Limb (tissue), 2 donors: ENCODE results near the gene PROKR1.
"Not testable (repeated sequence)": the region's sequence is repeated elsewhere in the genome, so short reads cannot be mapped to it uniquely, and the experiment has no call there.

Source experiments
- DNase-seq, 2 donors: peaks; one replicate each; pipeline ENCODE4 v3.0.0-alpha.2; 2016; ENCODE audit errors: extremely low spot score in 2 of 2

PROKR1 gene

DNA sequence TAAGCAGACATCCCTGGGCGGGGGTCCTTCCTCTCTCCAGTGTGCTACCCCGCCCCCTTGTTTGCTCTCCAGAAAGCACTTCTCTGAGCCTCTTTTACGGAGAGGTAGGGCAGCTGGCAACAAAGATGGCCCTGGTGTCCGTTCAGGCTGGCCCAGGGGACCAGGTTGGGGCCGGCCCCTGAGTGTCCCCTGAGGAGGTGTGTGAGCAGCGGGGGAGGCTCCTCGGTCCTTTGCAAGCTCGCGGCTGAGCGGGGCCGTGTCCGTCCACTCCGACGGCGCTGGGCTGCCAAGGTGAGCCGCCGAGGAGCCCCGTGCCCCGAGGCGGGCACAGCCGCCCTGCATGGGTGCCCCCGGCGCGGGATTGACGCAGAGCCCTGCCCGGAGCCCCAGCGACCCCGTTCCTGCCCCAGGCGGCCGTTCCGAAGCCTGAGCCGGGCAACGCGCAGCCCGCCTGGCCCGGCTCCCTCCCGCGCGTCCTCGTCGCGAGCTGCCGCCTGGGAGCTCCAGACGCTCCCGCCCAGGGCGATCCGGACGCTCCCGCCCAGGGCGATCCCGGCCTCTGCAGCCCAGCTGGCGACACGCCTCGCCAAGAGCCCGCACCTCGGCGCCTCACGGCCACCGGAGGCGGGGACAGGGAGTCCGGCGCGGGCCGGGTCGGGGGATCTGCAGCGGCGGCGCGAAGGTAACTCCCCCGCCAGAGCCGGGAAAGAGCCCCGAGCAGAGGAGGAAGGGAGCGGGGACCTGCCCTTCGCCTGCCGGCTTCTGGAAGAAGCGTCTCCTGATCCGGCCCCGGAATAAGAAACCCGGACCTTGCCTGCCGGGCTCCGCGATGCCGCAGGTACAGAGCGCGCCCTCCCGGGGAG is at the start of gene PROKR1:
PROKR1 (plus strand) TSS at position 569 of the 863 bp plus-strand sequence. CDS start 2,243 bp downstream, outside the sequence.
- DNase-seq = peak in 1 of 2 donors; percentile 69

DNA sequence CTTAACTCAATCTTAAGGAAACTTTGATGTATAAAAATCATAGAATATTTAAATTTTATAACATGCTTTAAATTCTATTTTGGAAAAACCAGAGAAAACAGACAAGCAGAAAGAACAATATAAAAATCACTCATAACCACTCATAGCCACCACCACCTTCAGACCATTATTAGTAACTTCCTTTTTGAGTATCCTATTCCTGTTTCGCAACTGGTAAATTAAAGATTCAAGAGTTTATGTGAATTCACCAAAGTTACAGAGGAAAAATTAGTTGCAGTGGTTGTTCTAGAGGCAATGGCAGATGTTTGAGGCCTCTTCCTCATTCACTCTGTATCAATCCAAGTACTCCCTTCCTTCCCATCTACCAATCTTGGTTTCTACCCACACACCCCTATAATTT is 49.3 kb upstream of the PROKR1 start:
- DNase-seq = no peak

GRCh38 chr2:68594674-68595492 is 48.5 kb upstream of the PROKR1 start:
- no peak for DNase-seq

DNA sequence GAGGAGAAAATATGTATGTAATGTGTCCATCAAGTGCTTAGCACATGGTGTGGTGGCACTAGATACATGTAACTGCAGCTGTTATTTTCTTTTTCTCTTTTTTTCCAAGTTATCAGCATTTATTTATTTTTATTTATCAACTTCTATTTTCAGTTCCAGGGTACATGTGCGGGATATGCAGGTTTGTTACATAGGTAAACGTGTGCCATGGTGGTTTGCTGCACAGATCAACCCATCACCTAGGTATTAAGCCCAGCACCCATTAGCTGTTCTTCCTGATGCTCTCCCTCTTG is 47.9 kb upstream of the PROKR1 start:
- not testable (repeated sequence) for DNase-seq

- not testable (repeated sequence) for DNase-seq
These were observed 42.9 kb upstream of the PROKR1 start for GRCh38 chr2:68600495-68600894.

DNA sequence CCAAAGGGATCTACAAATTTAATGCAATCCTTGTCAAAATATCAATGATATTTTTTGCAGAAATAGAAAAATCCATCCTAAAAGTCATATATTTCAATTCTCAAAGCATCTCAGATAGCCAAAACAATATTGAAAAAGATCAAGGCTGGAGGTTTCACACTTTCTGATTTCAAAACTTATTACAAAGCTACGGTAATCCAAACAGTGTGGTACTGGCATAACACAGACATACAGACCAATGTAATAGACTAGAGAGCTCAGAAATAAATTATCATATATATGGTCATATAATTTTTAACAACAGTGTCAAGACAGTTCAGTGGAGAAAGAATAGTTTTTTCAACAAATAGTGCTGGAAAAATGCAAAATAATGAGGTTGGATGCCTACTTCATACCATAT is 40.3 kb upstream of the PROKR1 start:
- DNase-seq = no peak

GRCh38 chr2:68604077-68604476 is 39.3 kb upstream of the PROKR1 start:
- DNase-seq = no peak

- no peak for DNase-seq
These were observed 37.4 kb upstream of the PROKR1 start for GRCh38 chr2:68605939-68606338.

GRCh38 chr2:68606759-68607158 is 36.6 kb upstream of the PROKR1 start:
- no peak for DNase-seq

DNA sequence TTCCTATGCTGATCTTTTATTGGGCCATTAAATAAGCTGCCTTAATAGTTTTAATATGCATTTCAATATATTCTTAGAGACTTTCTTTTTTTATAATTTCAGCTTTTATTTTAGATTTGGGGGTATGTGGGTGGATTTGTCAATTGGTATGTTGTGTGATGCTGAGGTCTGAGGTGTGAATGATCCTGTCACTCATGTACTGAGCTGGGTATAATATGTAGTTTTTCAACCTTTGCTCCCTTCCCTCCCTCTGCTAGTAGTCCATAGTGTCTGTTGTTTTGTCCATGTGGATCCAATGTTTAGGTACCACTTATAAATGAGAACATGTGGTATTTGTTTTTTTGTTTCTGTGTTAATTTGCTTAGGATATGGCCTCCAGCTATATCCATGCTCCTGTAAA is 35.5 kb upstream of the PROKR1 start:
- DNase-seq = no peak

- no peak for DNase-seq
These were observed 30.4 kb upstream of the PROKR1 start for GRCh38 chr2:68612765-68613519.

- no peak for DNase-seq
These were observed 22.6 kb upstream of the PROKR1 start for GRCh38 chr2:68620772-68621171.

DNA sequence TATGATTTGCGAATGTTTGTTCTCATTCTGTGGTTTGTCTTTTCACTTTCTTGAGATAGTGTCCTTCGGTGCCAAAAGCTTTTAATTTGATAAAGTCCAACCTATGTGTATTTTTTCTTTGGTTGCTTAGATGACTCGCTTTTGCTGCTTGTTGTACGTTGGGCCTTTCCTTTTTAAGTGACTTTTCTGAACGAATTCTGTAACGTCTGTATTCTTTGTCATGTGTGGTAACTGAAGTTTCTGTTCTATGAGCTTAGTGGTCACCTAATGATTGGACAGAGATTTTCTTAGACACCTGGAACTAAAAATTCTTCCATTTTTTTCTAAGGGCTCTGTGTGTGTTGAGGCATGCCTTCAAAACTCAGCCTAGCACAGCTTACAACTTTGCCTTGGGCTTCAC is 19.6 kb upstream of the PROKR1 start:
- no peak for DNase-seq

- DNase-seq = no peak
These were observed 15.8 kb upstream of the PROKR1 start for GRCh38 chr2:68627615-68628014.

DNA sequence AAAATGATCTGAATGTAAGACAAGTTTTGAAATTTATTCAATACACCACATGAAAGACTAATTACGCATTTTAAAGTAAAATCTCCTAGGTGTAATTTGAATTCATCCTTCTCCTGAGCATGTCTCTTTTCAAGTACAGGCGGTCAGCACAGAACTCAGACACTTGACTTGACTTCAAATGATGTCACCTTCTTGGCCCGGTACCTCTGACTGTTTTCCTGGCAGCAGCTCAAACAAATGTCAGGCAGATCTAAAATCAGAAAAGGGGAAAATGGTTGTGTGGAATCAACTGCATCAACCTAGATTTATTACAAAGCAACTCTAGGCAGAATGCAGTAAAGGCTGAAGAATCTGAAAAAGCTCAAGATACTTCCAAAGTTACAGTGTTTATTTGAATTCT is 11.4 kb upstream of the PROKR1 start:
- DNase-seq = peak in 1 of 2 donors; percentile 7

DNA sequence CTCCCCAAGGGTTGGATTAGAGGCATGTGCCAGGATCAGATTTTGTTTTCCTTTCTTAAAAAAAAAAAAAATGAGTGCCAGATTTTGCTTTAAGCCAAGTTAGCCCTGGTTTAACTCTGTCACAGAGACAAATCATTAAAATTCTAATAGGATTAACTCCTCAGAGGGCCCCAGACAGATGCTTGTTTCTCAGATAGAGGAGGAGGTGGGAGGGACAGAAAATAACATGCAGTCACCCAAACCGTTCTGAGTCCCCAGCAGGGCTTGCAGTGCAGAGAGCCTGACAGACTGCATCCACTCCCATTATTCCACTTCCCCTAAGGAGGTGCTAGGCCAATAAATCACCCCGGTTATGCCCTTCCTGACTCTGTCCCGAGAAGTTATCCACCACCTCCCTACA is 6.3 kb upstream of the PROKR1 start:
- DNase-seq = no peak

DNA sequence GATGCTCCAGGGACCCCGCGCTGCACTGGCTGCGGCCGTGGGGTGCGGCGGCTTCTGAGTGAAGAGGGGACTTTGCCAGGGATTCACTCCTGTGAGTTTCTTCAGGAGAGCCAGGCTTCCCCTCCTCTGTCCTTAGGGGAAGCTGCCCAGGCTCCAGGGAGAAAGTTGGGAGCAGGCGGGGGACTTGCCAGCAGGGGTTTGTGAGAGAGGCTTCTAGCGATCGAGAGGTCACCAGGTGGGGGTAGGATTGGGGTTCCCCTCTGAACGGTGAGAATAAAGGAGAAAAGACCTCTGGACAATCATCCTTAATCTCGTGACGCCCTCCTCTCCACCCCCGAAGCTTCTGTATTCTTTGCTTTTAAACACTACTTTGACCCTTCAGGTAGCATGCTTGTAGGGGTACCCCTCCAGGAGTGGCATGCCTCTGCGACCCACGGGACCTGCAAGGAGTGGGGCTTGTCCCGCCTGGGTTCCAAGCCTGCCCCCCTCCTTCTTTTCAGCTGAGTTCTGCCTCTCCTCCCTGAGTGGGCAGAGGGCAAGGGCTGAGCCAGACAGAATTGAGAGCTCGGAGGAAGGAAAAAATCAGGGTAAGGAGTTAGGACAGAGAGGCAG is 601 bp downstream of the PROKR1 start:
- DNase-seq = no peak

DNA sequence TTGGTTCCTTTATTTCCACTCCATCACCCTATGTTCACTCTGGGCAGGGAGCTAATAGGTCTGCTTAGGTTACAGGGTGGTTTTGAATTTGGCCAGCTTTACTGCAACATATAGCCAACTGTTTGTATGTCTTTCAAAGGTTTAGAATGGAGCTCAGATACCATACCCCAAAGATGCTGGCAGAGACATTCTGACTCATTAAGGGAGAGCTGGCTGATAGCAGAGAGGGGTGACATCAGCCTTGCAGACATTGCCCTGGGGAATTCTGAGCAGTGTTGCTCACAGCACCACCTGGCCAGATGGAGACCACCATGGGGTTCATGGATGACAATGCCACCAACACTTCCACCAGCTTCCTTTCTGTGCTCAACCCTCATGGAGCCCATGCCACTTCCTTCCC is 2.1 kb downstream of the PROKR1 start:
- DNase-seq = no peak

- no peak for DNase-seq
These were observed 2.9 kb downstream of the PROKR1 start for GRCh38 chr2:68646303-68646702.

GRCh38 chr2:68650645-68651044 is 7.3 kb downstream of the PROKR1 start:
- DNase-seq = no peak

GRCh38 chr2:68653034-68653433 is 9.7 kb downstream of the PROKR1 start:
- DNase-seq = no peak
